Measurements from ENCODE around the gene BRME1.
A peak's percentile ranks its signal among the peaks of the same experiment; 100 is the strongest.

The BRME1 gene

DNA sequence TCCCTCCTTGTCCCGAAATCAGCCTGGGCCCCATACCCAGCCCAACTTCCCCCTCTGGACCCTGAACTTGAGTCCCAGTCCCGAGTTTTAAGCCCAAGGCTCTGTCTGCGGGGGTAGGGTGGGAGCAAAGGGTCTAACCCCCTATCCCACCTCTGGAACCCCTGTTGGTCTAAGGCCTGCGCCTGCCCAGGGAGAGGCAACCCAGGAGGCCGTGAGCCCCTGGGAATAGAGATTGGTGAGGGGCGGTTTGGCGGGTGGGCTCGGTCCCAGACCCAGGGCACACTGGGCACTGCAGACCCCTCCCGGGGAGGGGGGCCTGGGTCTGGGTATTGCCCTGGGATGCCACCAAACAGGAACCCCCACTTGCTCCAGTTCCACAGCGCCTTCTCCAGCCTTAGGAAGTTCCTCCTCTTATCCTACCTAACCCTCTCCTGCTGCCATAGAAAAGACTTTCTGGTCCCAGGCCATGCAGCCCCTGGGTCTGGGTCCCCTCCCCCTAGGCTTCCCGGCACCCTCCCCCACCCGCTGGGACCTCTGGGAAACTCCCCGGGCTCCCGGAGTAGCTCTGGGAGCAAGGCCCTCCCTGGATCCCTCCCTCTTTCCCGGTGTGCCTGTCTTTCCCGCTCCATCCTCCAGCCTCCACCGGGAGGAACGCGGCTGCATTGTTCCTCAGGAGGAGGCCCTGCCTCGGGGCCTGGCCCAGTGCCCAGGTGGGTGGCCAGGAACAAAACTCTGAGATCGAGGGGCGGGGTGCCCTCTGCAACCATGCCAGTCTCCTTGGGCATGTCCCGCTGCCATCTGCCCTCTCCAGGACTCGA, 62.6 kb downstream of the BRME1 start:
- peak; percentile 46 for DNase-seq

DNA sequence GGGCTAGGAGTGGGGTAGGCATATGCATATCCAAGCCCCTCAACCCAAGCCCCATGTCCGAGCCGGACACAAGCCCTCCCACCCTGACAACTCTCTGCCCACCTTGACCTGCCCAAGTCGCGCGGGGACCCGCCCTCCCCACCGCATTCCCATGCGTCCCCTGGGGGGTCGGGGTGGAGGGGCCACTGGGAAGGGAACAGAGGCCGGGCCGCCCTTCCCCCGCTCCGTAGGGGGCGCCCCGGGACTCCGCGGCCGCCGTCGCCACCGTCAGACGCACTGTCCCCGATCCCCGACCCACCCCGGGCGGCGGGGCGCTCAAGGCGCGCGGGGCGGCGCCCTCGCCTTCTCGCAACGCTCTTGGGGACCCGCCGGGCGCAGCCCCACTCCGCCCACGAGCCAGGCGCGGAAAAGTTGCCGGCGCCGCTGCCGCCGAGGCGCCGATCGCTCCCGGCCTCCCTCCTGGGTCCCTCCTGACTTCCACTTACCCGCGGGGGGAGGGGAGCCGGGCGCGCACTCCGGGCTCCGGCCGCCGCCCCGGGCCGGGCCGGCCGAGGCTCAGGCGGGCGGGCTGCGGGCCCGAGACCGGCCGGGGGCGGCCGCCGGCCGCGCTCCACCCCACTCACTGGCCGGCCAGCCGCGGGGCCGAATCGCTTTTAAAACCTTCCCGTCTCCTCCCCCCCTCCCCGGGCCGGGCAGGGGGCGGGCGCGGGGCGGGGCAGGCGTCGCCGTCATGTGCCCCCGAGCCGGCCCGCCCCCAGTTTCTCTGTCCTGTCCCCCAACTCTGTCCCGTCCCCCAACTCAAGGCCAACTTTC, 63.4 kb downstream of the BRME1 start:
- DNase-seq = peak; percentile 20

DNA sequence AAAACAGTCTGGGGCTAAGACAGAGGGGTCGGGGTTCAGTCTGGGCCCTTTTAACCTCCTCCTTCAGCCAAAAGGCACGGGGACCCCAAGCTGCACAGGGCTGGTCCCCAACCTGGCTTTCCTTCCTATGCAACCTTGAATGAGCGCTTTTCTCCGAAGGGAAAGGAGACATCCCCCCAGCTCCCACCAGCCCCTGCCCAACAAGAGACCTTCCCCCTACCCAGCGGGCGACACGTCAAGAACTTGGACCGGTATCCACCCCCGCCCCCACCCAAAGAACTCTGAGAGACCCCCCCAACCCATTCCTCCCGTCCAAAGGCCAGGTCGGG, 64.0 kb downstream of the BRME1 start:
- no peak for DNase-seq

DNA sequence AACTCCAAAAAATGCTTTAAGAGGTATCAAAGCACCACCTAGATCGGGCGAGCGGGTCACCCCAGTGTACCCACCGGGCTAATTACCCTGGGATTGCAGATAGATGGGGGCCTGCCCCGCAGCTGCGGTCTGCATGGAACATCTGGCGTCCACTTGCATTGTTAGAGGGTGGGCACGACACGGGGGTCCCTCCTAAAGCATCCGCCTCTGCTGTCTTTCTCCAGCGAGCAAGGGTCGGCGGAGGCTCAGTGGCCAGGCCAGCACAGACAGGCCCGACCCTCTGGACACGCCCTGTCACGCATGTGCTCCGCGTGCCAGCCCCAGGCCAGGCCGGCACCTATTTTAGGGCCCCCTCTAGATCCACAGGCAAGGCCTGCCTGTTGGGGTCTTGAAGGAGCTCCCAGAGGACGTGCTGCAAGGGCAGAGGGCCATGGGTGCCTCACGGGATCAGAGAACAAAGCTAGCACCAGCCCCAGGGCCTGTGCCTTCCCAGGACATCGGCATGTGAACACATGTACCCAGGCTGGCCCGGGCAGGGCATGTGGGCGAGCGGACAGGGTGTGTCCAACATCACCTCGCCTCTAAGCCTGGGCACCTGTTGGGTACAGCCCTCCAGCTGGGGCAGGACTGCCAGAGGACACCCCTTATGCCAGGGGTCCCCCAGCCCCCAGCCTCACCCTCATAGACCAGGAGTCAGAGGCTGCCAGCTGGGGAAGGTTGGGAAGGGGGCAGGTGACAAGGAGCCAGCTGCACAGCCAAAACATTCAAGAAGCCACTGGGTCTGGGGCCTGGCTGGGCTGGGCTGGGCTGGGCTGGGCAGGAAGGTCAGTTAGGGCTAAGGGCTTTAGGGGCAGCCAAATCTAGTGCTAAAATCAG, 64.6 kb downstream of the BRME1 start:
- no peak for DNase-seq

DNA sequence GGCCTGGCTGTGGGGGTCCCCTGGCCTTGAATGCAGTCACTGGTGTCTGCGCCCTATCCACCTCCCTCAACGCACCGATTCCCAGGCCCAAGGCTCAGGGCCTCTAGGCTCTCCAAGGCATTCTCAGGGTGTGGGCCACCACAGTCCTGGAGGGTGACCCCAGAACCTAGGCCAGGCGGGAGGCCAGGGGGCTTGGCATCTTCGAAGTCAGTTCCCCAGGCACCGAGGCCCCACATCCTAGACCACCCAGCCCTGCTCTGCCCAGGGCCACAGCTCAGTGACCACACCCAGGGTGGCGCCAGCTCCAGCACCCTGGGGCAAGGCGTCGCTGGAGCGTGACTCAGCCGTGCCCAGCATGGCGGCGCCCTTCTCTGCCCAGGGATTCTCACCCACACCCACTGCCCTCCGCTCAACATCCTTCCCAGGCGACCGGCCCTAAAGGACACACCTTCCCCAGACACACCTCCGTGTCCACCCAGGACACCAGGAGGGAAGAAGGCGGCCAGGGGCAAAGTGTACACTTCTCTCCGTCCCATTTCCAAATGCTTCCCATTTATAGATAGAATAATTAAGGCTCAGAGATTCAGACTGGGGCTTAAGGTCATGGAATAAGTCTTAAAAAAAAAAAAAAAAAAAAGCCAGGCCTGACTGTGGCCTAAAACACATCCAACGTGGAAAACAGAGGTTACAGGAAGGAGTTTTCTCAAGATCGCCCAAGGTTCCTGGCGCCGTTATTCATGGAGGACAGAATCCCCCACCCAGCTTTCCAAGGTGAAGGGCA, 65.4 kb downstream of the BRME1 start:
- DNase-seq = no peak

DNA sequence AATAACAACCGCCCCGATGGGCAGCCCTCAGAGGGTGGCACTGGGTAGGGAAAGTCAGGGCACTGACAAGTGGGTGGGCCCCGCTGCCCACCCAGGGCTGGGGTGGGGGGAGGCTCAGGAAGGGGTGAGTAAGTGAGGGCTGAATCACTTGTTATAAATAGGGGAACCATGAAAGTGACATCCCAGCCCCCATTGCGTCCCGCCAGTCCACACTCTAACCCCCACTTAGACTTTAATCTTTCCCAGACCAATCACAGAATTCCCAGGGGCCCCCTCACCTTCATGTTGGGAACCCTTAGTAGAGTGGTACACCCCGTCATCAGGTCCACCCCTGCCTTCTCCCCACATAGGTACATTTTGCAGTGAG, 66.0 kb downstream of the BRME1 start:
- no peak for DNase-seq

DNA sequence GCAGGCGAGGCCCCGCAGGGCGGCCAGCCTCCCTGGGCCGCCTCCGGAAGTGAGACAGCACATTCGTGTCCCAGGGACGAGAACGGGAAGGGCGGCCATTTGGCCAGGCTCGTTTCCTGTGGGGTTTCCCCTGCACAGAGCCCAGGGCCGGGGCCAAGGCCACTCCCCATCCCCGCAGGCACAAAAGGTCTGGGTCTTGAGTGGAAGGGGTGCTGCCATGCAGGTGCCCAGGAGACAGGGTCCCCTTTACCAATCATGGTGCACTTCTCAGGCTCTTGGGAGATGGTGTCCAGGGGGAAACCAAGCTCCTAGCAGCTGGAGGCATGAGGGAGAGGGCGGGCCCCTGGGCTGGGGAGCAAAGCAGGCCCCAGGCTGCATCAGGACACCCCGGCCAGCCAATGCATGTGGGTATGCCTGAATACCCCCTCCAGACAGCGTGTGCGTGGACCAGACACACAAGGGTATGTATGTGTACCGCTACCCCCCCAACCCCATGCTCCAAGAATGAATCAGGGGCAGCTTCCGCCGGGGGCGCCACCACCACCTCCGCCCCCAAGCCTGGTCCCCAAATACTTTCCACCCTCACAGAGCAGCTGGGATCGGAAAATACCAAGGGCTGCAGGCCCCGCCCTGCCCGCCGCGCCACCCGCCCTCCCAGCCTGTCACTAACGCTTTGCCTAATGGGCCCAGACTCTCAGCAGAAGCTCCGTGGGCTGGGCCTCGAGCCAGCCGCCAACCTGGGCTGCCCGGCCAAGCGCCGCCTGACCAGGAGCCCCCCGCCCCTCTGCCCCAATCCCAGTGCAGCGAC, 66.6 kb downstream of the BRME1 start:
- DNase-seq = peak; percentile 7

DNA sequence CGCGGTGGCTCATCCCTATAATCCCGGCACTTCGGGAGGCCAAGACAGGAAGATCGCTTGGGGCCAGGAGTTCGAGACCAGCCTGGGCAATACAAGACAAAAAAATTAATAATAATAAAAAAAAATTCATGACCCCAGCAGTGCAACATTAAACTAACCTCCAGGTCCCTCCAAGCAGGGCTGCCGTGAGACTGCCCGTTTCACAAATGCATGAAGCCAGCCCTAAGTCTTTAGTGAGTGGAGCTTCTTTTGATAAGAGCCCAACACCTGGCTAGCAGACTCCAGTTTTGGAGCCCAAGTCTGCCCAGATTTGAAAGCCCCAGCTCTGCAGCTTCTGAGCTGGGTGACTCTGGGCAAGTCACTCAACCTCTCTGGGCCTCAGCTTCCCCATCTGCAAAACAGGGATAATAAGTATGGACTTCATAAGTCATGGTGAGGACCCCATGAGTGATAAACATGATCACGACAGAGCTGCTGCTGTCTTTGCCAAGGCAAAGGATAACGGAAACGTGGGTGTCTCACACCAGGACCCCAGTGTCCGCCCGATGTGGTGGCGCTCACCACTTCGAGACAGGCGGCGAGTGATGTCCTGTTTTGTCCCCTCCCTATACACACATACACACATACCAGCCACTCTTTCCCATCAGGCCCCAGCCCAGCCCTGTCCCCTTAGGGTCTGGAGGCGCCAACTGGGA, 67.3 kb downstream of the BRME1 start:
- DNase-seq = no peak

DNA sequence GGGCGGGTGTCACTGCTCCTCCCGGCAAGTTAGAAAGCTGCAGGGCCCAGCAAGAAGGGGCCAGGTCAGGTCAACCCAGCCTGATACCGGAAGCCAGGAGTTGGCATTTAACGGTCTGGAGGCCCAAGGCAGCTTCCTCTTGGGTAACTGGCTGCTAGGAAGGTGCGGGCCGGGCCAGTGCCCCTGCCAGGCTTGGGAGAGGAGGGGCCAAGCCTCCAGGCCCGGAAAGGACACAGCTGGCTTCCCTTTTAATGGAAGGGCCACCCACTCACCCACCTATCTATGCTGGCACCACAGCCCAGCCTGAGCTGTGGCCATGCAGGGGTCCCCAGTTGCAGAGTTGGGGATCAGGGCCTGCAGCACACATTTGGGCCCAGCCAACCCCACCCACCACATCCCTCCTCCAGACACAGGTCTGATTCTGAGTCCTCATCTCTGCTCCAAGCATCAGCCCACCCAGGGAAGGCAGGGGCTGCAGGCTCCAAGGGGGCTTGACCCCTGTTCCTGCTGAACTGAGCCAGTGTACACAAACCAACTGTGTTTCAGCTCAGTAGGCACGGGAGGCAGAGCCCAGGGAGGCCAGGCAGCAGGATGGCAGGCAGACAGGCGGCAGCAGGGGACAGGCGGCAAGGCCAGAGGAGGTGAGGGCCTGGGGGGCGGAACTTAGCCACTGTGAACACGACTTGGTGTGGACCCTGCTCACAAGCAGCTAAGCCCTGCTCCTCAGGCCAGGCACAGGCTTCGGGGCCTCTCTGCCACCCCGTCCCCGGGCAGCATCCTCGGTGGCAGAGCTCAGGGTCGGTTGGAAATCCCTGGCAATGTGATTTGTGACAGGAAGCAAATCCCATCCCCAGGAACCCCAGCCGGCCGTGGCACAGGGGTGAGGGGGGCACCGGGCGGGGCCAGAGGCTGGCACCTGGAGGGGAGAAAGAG, 69.9 kb downstream of the BRME1 start:
- DNase-seq = no peak

DNA sequence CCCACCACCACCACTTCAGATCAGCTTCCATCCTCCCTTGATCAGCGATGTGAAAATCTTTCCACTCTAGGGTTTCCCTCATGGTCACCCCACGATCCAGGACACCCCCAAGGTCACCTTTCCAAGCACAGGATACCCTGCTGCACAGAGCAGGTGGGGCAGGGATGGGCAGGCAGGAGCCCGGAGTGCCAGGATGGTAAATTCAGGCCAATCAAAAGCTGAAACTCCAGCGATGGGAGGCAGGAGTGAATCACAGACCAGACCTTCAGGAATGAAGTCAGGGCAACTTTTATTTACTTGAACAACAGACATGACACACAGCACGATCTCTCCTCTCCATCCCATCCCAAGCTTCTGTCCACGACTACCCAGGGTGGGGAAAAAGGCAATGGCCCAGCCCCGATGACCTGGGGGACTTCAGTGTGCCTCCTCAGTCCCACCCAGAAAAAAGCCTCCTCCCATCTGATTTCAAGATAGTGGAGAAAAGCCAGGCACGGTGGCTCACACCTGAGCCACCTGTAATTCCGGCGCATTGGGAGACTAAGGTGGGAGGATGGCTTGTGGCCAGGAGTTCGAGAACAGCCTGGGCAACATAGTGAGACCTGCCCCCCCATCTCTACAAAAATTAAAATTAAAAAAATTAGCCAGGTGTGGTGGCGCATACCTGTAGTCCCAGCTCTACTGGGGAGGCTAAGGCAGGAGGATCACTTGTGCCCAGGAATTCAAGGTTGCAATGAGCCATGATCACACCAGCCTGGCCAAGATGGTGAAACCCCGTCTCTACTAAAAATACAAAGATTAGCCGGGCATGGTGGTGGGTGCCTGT, 71.5 kb downstream of the BRME1 start:
- DNase-seq = no peak

DNA sequence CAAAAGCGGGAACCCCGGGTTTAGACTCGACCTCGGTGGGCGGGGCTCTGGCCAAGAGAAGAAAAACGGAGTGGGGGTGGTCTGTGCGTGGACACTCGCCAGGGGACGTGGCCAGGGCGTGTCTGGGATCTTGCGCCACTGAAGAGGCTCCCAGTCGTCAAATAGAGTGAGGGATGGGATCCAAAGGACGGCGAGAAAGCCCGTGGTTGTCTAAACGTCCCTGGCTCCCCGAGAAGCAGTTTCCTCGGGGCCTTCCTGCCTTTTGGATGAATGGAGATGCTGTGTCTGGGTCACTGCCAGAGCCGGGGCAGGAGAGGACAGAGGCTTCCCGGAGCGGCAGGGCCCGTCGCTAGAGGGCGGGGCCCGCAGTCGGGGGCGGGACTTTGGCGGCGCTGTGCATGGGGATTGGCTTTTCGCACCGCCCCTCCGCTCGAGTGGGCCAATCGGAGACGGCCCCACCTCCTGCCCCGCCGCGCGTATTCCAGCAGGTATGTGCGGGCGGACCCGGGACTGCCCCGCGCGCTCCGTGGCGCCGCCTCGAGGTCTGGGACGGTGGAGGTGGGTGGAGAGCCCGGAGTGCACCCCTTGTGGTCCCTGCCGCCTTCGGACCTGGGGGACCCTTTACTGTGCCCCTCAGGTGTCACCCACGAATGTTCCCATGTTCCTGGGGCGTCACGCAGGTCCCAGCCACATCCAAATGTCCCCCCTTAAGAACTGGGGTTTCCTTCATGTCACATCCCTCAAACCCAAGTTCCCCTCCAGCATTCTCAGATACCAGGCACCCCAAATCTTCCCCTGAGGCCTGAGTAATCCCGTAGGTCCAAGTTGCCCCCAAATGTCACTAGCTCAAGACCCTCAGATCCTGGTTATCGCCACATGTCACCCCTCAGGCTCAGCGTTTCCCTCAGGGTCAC, 72.3 kb downstream of the BRME1 start:
- peak; percentile 90 for DNase-seq

Measured in NCI-H510A treated with DMSO at 0.1 percent for 48 hours (cell line).